ENCODE results near the gene EPB41L1.

- TF ChIP-seq RAD21 (conservative IDR thresholded peaks at IDR 0.05) (no peak), EP300 (conservative IDR thresholded peaks at IDR 0.05; ENCODE audit: poor library complexity, severe bottlenecking) (no peak), POLR2AphosphoS5 (IDR thresholded peaks at IDR 0.05) (no peak), CTCF (IDR thresholded peaks at IDR 0.05; ENCODE audit: poor library complexity, severe bottlenecking) (no peak), TAF1 (IDR thresholded peaks at IDR 0.05; ENCODE audit: low read depth) (no peak), REST (IDR thresholded peaks at IDR 0.05; ENCODE audit: borderline replicate concordance) (no peak), EZH2 (IDR thresholded peaks at IDR 0.05; ENCODE audit: borderline replicate concordance, insufficient read depth, low read length, poor library complexity, severe bottlenecking) (no peak), SMC3 (conservative IDR thresholded peaks at IDR 0.05; ENCODE audit: poor library complexity) (no peak)
These were observed 107.0 kb downstream of the EPB41L1 start for GRCh38 chr20:36261389-36262105.
